Tibial artery (tissue), 4 donors: ENCODE measurements around the gene THYN1.

Experiments
- DNase-seq, 2 donors: peaks; one replicate each; pipeline ENCODE4 v3.0.0-alpha.2; 2019
- H3K27ac ChIP-seq, 2 donors: fragments of 200-600 bp; sonication (generic) in 1 of 2; 1 replicate in 1 of 2; 2 replicates in 1 of 2; pipeline ENCODE4 v1.5.1; 2018 to 2019; ENCODE audit warnings: mild to moderate bottlenecking in 1 of 2
- H3K27me3 ChIP-seq, 2 donors: fragments of 200-600 bp; sonication (generic) in 1 of 2; one replicate each; pipeline versions ENCODE4 v1.5.1 to v1.6.0; 2016 to 2019
- H3K36me3 ChIP-seq, 3 donors: fragments of 200-600 bp; sonication (generic) in 2 of 3; one replicate each; pipeline ENCODE4 v1.5.1; 2016 to 2019; ENCODE audit warnings: mild to moderate bottlenecking in 2 of 3
- H3K4me1 ChIP-seq, 4 donors: fragments of 200-600 bp; sonication (generic) in 2 of 4; 1 replicate in 3 of 4; 2 replicates in 1 of 4; pipeline ENCODE4 v1.5.1; 2016 to 2019
- H3K4me3 ChIP-seq, 2 donors: fragments of 200-600 bp; sonication (generic) in 1 of 2; 1 replicate in 1 of 2; 2 replicates in 1 of 2; pipeline ENCODE4 v1.5.1; 2018 to 2019; ENCODE audit warnings: mild to moderate bottlenecking in 2 of 2
- H3K9me3 ChIP-seq, 3 donors: fragments of 200-600 bp; sonication (generic) in 1 of 3; one replicate each; pipeline ENCODE4 v1.5.1; 2016 to 2019
- CTCF ChIP-seq, 2 experiments: fragments of 200-600 bp in 1 of 2; fragments of 450-650 bp in 1 of 2; IDR thresholded peaks; one replicate each; pipeline ENCODE4 v1.5.1; 2017 to 2019; ENCODE audit warnings: antibody characterized with exemption in 2 of 2, mild to moderate bottlenecking in 1 of 2, moderate library complexity in 1 of 2
- intact Hi-C: fragments of 100-400 bp; cut with DNase I; formaldehyde crosslinking; loops from one replicate; pipeline ENCODE4 v1.15.0; 2023; ENCODE audit warnings: low total_unique reads

The THYN1 gene

DNA sequence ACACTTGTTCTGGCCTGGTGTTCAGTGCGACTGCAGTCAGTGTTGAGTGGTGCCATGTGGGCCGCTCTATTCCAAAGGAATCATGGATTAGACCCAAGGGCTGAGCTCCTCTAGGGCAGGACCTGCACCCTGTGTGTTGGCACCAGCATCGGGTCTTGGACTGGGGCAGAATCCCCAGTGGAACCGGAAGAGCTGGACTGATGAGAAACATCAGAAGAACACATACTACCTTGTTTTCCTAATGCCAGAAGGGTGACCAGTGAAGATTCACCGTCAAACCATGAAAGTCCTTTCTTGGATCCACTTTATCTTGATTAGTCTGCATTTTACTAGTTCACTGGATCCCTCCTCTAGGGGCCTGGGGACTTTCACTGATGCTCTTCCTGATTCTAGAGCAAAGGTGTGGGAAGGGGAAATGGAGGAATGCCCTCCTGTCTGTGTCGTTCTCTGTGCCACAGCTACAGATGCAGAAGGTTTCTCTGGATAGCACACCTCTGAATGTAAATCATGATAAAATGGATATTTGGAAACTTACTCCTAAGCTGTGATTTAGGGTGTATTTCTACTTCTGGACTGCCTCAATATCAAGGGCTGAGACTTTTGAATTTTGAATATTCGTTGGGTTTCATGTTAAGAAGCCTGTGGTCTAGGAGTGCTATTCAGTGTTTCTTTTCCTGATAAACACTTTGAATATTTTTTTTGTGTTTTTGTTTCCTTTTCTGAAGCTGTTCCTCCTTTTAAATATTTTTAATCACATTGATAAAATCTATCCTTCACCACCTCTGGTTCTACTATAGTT, 12.0 kb upstream of the THYN1 start:
- no peak for TF ChIP-seq CTCF (IDR thresholded peaks at IDR 0.05)
- Histone ChIP-seq H3K4me1 (no peaks in the 10 kb centered on the region), H3K27me3 (peaks cover 0 to 4% of the 10 kb centered on the region in 2 donors), H3K4me3 (no peak overlapping the region), H3K27ac (no peak overlapping the region), H3K9me3 (no peaks in the 10 kb centered on the region), H3K36me3 (peaks cover 34 to 50% (median 41%) of the 10 kb centered on the region in 3 donors)
- intact Hi-C loops, result no loop called here
- DNase-seq, result no peak

DNA sequence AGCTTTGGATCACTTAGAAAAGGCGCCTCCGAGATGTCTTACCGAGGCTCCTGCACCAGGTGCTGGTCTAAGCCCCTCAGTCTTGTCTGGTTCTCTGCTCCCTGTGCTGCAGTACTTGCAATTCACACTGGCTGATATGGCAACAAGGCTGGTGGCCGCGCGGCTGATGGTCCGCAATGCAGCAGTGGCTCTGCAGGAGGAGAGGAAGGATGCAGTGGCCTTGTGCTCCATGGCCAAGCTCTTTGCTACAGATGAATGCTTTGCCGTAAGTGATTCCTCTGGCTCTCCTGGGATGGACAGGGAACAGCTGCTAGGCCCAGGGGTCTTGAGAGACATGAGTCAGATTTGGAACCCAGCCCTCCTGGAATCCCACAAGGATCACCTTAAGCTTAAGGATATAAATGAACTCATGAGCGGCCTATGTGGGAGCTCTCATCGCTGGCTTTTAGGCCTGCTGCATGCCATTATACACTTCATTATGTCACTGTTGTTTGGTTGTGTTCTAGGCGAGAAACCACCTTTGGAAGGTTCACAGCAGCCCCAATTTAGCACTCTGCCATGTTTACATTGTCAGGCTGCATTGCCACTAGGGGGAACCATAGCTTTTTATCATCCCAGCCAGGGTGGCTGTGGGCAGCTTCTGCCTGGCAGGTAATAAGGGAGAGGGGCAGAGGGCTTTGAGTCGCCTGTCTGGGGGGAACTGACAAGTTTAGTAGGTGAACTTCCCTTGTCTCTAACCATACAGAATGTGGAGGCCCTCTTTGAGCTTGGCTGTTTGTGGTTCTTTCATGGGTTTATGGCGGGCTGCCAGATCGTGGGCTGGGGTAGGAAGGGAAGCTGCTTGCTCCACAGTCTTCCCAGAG, 8.7 kb upstream of the THYN1 start:
- TF ChIP-seq CTCF (IDR thresholded peaks at IDR 0.05), result peak in 1 of 2 experiments; percentile 19
- Histone ChIP-seq H3K9me3 (no peaks in the 10 kb centered on the region), H3K27ac (no peak overlapping the region), H3K27me3 (no peaks in the 10 kb centered on the region), H3K4me3 (no peak overlapping the region), H3K4me1 (no peaks in the 10 kb centered on the region), H3K36me3 (peaks cover 53 to 83% (median 70%) of the 10 kb centered on the region in 3 donors)
- no peak for DNase-seq
- intact Hi-C loops, result no loop called here

DNA sequence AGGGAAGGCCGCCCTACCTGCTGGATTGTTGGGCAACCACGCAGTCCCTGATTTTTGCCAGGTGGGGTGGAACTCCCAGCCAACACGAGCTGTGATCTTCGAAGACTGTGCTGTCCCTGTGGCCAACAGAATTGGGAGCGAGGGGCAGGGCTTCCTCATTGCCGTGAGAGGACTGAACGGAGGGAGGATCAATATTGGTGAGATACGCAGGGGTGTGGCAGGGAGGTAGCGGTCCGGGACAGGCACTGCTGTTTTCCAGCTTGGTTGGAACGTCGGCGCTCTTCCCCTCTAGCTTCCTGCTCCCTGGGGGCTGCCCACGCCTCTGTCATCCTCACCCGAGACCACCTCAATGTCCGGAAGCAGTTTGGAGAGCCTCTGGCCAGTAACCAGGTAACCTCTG, 7.8 kb upstream of the THYN1 start:
- Histone ChIP-seq H3K9me3 (no peaks in the 10 kb centered on the region), H3K4me3 (no peak overlapping the region), H3K4me1 (peaks cover 0 to 5% (median 0%) of the 10 kb centered on the region in 4 donors), H3K36me3 (peaks cover 53 to 88% (median 70%) of the 10 kb centered on the region in 3 donors), H3K27ac (no peak overlapping the region), H3K27me3 (no peaks in the 10 kb centered on the region)
- no peak for TF ChIP-seq CTCF (IDR thresholded peaks at IDR 0.05)
- DNase-seq, result no peak
- intact Hi-C loops, result no loop called here

GRCh38 chr11:134260503-134260902, 7.4 kb upstream of the THYN1 start:
- Histone ChIP-seq H3K27me3 (no peaks in the 10 kb centered on the region), H3K9me3 (no peaks in the 10 kb centered on the region), H3K27ac (no peak overlapping the region), H3K36me3 (peaks cover 53 to 88% (median 70%) of the 10 kb centered on the region in 3 donors), H3K4me3 (no peak overlapping the region), H3K4me1 (peaks cover 0 to 9% (median 0%) of the 10 kb centered on the region in 4 donors)
- TF ChIP-seq CTCF (IDR thresholded peaks at IDR 0.05), result no peak
- no peak for DNase-seq
- intact Hi-C loops, result no loop called here

GRCh38 chr11:134258577-134258976, 5.4 kb upstream of the THYN1 start:
- Histone ChIP-seq H3K27me3 (no peaks in the 10 kb centered on the region), H3K4me1 (peaks cover 0 to 19% (median 11%) of the 10 kb centered on the region in 4 donors), H3K9me3 (no peaks in the 10 kb centered on the region), H3K27ac (no peak overlapping the region), H3K36me3 (peaks cover 52 to 73% (median 64%) of the 10 kb centered on the region in 3 donors), H3K4me3 (no peak overlapping the region)
- DNase-seq, result no peak
- TF ChIP-seq CTCF (IDR thresholded peaks at IDR 0.05), result no peak
- intact Hi-C loops, result no loop called here
